Subcutaneous preadipocyte (primary cell): Measurements from ENCODE around the gene YRDC. TPM values are rescaled to one million over a fixed set of nuclear protein-coding genes. Genes with fewer than 3 reads are reported as not detected.

Experiments used
- total RNA-seq: library from RNA; depleted of rRNA; stranded (reverse); fragments of >200 nt; gene quantifications from 2 replicates; pipeline ENCODE4 v1.2.3, GENCODE V29; 2012

The YRDC gene, protein sequence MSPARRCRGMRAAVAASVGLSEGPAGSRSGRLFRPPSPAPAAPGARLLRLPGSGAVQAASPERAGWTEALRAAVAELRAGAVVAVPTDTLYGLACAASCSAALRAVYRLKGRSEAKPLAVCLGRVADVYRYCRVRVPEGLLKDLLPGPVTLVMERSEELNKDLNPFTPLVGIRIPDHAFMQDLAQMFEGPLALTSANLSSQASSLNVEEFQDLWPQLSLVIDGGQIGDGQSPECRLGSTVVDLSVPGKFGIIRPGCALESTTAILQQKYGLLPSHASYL
- total RNA-seq = 8.8 and 12.1 TPM in 2 replicates

GRCh38 chr1:37807555-37808368, at the start of gene YRDC, which contains the start of gene C1orf122:
YRDC (minus strand) TSS chr1:37808208; CDS start chr1:37808180, 28 bp downstream.
C1orf122 (plus strand) TSS chr1:37807790; CDS start chr1:37808405, 615 bp downstream.

DNA sequence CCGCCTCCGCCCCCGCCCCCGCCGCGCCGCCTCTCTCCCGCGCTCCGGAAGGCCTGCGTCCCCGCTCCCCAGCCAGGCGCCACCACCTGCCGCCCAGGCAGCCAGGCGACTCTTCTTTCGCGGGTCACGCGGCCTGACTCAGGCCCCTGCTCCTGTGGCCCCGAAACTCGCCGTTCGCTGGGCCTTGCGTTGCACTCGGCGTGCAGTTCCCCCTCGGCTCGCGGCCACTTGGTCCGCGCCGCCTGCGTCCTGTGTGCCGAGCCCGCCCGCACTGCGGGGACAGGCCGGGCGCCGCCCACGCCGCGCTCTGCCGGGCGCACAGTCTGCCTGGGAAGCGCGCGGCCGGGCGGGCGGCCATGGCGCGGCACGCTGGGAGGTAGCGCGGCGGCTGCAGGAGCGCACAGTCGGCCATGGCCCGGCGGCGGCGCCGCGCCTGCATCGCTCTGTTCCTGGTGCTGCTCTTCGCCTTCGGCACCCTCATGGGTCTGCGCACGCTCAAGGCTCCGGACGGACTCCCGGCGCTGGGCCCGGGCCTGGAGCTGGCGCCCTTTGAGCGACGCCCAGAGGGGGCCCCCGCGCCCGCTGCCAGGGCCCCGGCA, 14.1 kb downstream of the YRDC start, which contains the start of gene MANEAL:
MANEAL (plus strand) TSS at position 75 of the 599 bp plus-strand sequence; CDS start at position 411, 336 bp downstream.

DNA sequence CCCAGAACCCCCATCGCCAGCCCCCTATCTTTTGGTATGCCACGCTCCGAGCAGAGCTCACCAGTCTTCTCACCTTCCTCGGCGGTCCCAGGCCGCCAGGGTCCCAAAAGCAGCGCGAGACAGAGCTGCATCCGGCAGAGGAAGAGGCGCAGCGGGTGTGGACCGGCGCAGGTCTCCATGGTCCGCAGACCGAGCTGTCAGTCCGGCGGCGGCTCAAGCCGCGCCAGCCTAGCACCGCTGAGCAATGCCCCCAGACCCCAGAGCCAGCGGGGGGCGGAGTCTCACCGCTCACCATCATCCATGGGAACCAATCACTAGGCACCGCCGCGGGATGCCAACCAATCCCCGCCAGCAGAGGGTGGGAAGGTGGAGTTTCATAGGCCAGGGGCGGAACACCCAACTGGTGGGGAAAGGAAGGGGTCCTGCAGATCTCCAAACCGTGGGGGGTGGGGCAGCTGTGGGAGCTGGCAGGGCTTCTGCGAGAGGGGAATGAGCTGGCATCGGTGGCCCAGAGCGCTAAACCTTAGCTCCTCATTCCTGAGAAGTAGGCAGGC, 43.0 kb downstream of the YRDC start, which contains the start of gene EPHA10:
EPHA10 (minus strand) TSS at position 233 of the 554 bp plus-strand sequence; CDS start at position 179, 54 bp downstream.

Other genes starting within 250 kb of the YRDC start
- gene GNL2, start 212.3 kb downstream of the YRDC start, total RNA-seq = 65.4 and 99.1 TPM in 2 replicates
- gene RSPO1, start 173.3 kb downstream of the YRDC start, total RNA-seq = under 0.01 and 0.20 TPM in 2 replicates
- 12.9 and 21.5 TPM in 2 replicates for gene CDCA8, start 115.7 kb downstream of the YRDC start, total RNA-seq
- gene EPHA10, start 43.1 kb downstream of the YRDC start, total RNA-seq = not detected in 2 replicates
- 0.73 and 0.78 TPM in 2 replicates for gene MANEAL, start 14.4 kb downstream of the YRDC start, total RNA-seq
- 7.2 and 8.1 TPM in 2 replicates for gene C1orf122, start 418 bp downstream of the YRDC start, total RNA-seq
- gene MTF1, start 51.4 kb upstream of the YRDC start, total RNA-seq = 3.3 and 4.1 TPM in 2 replicates
- 22.8 and 34.8 TPM in 2 replicates for gene INPP5B, start 138.8 kb upstream of the YRDC start, total RNA-seq
- 81.9 and 102 TPM in 2 replicates for gene SF3A3, start 181.8 kb upstream of the YRDC start, total RNA-seq
- 19.8 and 22.7 TPM in 2 replicates for gene FHL3, start 197.3 kb upstream of the YRDC start, total RNA-seq
- gene UTP11, start 204.5 kb upstream of the YRDC start, total RNA-seq = 45.6 and 52.4 TPM in 2 replicates
- gene POU3F1, start 238.6 kb upstream of the YRDC start, total RNA-seq = under 0.01 TPM in 1 of 2 replicates, not detected in the other